ENCODE measurements around the gene OSCP1. TPM values are rescaled to one million over a fixed set of nuclear protein-coding genes. Genes with fewer than 3 reads are reported as not detected.

Gene OSCP1
- total RNA-seq, 1 donor from 2014 or later: 0.59 TPM

DNA sequence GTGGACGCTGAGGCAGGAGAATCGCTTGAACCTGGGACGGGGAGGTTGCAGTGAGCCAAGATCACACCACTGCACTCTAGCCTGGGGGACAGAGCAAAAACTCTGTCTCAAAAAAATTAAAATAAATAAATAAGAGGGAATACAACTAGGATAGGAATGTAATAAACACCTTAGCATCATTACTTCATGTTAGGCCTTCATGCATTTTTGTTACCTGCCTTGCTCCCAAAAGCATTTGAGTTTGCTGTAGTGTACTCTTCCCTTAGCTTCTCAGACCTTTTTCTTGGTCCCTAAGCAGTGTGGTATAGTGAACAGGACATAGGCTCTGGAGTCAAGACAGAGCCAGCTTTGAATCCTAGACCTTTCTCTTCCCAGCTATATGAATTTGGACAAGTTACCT, 2.8 kb upstream of the OSCP1 start:
- Mint-ChIP-seq H3K36me3 (ENCODE audit: low read depth) (peaks cover 39% of the 10 kb centered on the region), H3K27me3 (ENCODE audit: low read depth) (no peaks in the 10 kb centered on the region), H3K9me3 (no peaks in the 10 kb centered on the region), H3K4me3 (ENCODE audit: low read depth) (no peak overlapping the region), H3K4me1 (ENCODE audit: low read depth) (peaks cover 34% of the 10 kb centered on the region), H3K27ac (no peak overlapping the region)
- no peak for DNase-seq (ENCODE audit: low spot score)
- intact Hi-C loops (cut with micrococcal nuclease): loop anchor here (10.0 kb wide), 1 partner anchor 508 kb away; no protein-coding TSS in a partner anchor

DNA sequence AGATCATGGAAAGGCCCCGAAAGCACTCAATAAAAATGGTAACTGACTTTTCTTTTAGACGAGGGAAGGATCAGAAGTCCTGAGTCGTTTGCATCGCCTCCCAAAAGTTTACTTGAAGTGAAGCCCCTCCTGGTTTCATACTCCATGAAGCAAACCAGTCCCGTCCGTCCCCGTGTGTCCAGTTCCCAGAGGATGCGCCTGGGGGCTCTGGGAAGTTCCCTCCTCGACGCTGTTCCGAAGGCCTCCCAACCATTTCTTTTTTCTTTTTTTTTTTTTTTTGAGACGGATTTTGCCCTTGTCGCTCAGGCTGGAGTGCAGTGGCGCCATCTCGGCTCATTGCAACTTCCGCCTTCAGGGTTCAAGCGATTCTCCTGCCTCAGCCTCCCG, 661 bp upstream of the OSCP1 start:
- DNase-seq (ENCODE audit: low spot score): no peak
- Mint-ChIP-seq H3K27ac (peak overlapping the region; percentile 74), H3K4me3 (ENCODE audit: low read depth) (peak overlapping the region; percentile 77), H3K9me3 (no peaks in the 10 kb centered on the region), H3K27me3 (ENCODE audit: low read depth) (no peaks in the 10 kb centered on the region), H3K4me1 (ENCODE audit: low read depth) (peaks cover 26% of the 10 kb centered on the region), H3K36me3 (ENCODE audit: low read depth) (peaks cover 23% of the 10 kb centered on the region)
- intact Hi-C loops (cut with micrococcal nuclease): loop anchor here (1.0 to 10.0 kb wide), 2 partner anchors 13 to 506 kb away; partner anchors contain the start of gene MRPS15

DNA sequence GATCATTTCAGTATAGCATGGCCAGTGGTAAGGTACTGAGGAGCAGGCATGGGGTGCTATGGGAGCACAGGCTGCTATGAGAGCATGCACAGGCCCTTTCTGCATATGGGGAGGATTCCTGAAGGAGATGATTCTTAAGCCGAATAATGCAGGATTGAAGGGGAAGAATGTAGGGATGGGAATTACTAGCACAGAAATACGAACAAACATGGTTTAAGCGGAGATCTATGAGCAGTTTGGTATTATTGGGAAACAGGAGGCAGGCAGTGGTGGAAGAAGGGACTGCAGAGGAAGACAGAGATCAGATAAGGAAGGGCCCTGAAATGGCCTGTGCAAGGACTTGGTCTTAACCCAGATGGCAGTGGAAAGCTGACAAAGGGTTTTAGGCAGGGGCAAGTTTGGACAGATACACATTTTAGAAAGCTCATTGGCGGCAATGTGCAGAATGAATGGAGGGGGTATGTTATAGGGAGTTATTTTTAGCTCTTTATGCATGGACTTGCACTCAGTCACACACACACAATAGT, 1.7 kb downstream of the OSCP1 start:
- peak overlapping the region; percentile 2 for H3K4me3 Mint-ChIP-seq (ENCODE audit: low read depth)
- H3K36me3 Mint-ChIP-seq (ENCODE audit: low read depth): peaks cover under 1% of the 10 kb centered on the region
- H3K27me3 Mint-ChIP-seq (ENCODE audit: low read depth): peaks cover 6% of the 10 kb centered on the region
- intact Hi-C loops (cut with micrococcal nuclease): no loop called here
- H3K9me3 Mint-ChIP-seq: no peaks in the 10 kb centered on the region
- DNase-seq (ENCODE audit: low spot score): no peak
- no peak overlapping the region for H3K27ac Mint-ChIP-seq
- H3K4me1 Mint-ChIP-seq (ENCODE audit: low read depth): peaks cover 20% of the 10 kb centered on the region

DNA sequence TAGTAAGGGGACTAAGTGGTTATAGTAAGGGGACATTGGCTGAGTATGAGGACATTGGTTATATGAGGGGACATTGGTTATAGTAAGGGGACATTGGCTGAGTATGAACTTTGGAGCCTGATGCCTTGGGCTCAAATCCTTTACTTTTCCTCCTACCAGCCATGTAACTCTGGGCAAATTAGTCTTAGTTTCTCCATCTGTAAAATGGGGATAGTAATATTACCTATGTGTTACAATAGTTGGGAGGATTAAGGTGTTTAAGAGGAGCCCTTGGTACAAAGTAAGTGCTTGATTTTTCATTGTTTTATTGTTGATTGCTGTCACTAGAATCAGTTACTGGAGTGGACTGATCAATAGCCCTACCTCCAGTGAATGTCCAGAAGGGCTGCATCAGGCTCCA, 2.8 kb downstream of the OSCP1 start:
- intact Hi-C loops (cut with micrococcal nuclease): no loop called here
- H3K9me3 Mint-ChIP-seq: no peaks in the 10 kb centered on the region
- no peak overlapping the region for H3K27ac Mint-ChIP-seq
- DNase-seq (ENCODE audit: low spot score): no peak
- no peak overlapping the region for H3K4me3 Mint-ChIP-seq (ENCODE audit: low read depth)
- no peaks in the 10 kb centered on the region for H3K36me3 Mint-ChIP-seq (ENCODE audit: low read depth)
- H3K4me1 Mint-ChIP-seq (ENCODE audit: low read depth): peaks cover 19% of the 10 kb centered on the region
- H3K27me3 Mint-ChIP-seq (ENCODE audit: low read depth): peaks cover 7% of the 10 kb centered on the region

DNA sequence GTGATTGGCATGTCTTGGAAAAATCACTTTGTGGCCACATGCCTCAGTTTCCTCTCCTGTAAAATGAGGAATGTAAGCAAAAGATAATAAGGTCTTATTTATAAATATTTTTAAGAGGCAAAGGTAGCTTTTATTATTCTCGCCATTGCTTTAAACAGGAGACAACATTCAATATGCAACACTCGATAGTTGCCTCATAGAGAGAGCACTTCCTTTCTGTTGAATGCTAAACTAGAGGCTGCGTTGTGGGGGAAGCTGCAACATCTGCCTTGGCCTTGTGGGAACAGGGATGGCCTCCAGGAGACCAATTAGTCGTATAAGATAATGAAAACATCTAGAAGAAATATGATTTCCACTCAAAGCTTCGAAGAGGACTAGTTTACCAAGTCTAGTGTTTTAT, 3.5 kb downstream of the OSCP1 start:
- intact Hi-C loops (cut with micrococcal nuclease): no loop called here
- Mint-ChIP-seq H3K4me3 (ENCODE audit: low read depth) (no peak overlapping the region), H3K27ac (no peak overlapping the region), H3K9me3 (no peaks in the 10 kb centered on the region), H3K27me3 (ENCODE audit: low read depth) (peaks cover 7% of the 10 kb centered on the region), H3K4me1 (ENCODE audit: low read depth) (peaks cover 19% of the 10 kb centered on the region), H3K36me3 (ENCODE audit: low read depth) (no peaks in the 10 kb centered on the region)
- no peak for DNase-seq (ENCODE audit: low spot score)

DNA sequence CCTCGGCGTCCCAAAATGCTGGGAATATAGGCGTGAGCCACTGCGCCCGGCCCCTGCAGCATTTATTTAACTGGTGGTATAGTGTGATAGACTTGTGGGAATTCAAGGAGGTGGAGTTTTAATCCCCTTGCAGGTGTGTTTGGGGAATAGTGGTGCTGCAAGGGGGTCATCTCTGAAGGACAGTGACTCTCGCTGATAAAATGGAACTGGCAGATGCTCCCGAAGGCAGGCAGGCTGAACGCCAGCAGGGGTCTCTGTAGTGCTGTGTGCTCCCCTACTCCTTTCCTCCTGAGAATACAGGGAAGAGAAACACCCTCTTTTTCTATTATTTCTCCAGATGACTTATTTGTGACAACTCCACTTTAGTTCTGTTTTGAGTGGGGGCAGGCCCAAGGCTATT, 4.0 kb downstream of the OSCP1 start:
- H3K4me1 Mint-ChIP-seq (ENCODE audit: low read depth): peaks cover 15% of the 10 kb centered on the region
- intact Hi-C loops (cut with micrococcal nuclease): no loop called here
- DNase-seq (ENCODE audit: low spot score): peak; percentile 20

DNA sequence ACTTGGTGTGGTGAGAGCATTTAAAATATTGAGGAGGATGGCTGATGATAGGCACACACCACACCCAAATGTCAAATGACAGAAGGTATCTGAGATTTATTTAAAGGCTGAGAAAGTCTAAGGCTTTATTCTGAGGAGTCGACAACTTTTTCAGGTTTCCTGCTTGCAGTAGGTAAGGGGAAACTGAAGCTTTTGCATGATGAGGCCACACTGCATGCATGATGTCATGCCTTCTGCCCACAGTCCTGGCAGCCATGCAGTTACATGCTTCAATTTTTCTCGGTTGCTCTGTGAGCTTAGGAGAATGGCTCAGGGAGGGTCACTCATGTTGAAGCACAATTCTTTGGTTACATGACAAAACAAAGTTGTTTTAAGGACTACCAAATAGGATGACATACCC, 7.0 kb downstream of the OSCP1 start:
- H3K36me3 Mint-ChIP-seq (ENCODE audit: low read depth): no peaks in the 10 kb centered on the region
- no peak overlapping the region for H3K27ac Mint-ChIP-seq
- peaks cover 11% of the 10 kb centered on the region for H3K4me1 Mint-ChIP-seq (ENCODE audit: low read depth)
- H3K9me3 Mint-ChIP-seq: no peaks in the 10 kb centered on the region
- intact Hi-C loops (cut with micrococcal nuclease): no loop called here
- DNase-seq (ENCODE audit: low spot score): no peak
- H3K4me3 Mint-ChIP-seq (ENCODE audit: low read depth): no peak overlapping the region
- H3K27me3 Mint-ChIP-seq (ENCODE audit: low read depth): peaks cover 7% of the 10 kb centered on the region

More for the DNA sequence above, 4.0 kb downstream of the OSCP1 start:
- Mint-ChIP-seq H3K36me3 (ENCODE audit: low read depth) (no peaks in the 10 kb centered on the region), H3K27ac (no peak overlapping the region), H3K4me3 (ENCODE audit: low read depth) (no peak overlapping the region), H3K27me3 (ENCODE audit: low read depth) (peaks cover 7% of the 10 kb centered on the region), H3K9me3 (no peaks in the 10 kb centered on the region)

DNA sequence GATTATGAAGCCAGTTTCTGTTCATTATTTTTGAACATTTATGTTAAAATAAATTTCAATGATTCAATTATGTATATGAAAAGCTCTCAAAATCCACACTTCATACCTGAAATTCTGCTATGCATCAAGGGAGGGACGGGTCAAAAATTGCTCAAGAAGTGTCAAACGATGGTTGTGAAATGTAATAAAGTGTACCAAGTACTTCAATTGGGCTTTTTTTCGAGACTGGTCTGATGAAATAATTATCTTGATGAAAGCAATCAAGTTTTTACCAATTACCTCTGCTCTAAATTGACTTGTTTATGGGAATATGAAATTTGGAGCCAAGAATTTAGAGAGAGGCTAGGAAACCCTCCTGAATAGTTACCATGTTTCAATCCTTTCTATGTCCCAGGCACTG, 7.9 kb downstream of the OSCP1 start:
- no peak for DNase-seq (ENCODE audit: low spot score)
- intact Hi-C loops (cut with micrococcal nuclease): no loop called here

DNA sequence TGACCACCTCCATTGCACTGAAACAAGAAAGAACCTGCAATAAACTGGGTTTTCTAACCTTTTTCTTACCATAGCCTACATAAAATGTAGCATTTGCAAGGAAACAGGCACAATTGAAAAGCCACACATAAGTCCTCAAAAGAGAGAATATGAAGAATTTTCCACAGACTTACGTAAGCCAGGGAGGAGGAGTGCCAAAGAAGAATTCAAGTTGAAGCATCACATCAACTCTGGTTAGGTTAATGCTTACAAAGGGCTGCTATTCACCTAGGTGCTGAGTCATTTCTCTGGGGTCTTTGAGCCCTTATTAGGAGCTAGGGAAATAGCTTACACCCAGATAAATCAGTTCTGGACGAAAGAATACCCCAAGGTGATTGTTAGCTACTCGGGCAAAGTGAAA, 9.6 kb downstream of the OSCP1 start:
- no peak overlapping the region for H3K27ac Mint-ChIP-seq
- H3K27me3 Mint-ChIP-seq (ENCODE audit: low read depth): peaks cover 7% of the 10 kb centered on the region
- H3K36me3 Mint-ChIP-seq (ENCODE audit: low read depth): no peaks in the 10 kb centered on the region
- no peaks in the 10 kb centered on the region for H3K9me3 Mint-ChIP-seq
- H3K4me3 Mint-ChIP-seq (ENCODE audit: low read depth): no peak overlapping the region
- peaks cover 2% of the 10 kb centered on the region for H3K4me1 Mint-ChIP-seq (ENCODE audit: low read depth)
- DNase-seq (ENCODE audit: low spot score): no peak
- intact Hi-C loops (cut with micrococcal nuclease): no loop called here

More for the DNA sequence above, 7.9 kb downstream of the OSCP1 start:
- H3K4me3 Mint-ChIP-seq (ENCODE audit: low read depth): no peak overlapping the region
- no peak overlapping the region for H3K27ac Mint-ChIP-seq
- no peaks in the 10 kb centered on the region for H3K36me3 Mint-ChIP-seq (ENCODE audit: low read depth)
- no peaks in the 10 kb centered on the region for H3K9me3 Mint-ChIP-seq
- peaks cover 7% of the 10 kb centered on the region for H3K27me3 Mint-ChIP-seq (ENCODE audit: low read depth)
- peaks cover 11% of the 10 kb centered on the region for H3K4me1 Mint-ChIP-seq (ENCODE audit: low read depth)

DNA sequence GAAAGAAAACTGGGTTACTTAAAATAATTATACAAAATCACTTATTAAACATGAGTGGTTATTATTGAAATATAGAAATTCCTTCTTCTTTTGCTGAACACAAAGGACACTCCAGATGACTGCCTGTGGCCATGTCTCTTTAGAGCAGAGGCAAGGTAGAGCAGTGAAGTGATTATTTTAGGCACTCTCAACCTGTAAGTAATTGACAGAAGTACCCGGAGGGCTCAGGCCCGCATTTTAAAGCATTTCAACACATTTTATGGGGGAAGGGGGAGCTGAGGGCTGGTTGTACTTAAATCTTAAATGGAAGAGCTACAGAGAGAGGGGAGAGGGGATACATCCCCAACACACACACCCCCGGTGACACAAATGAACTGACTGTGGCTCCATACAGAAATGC, 10.2 kb downstream of the OSCP1 start:
- H3K36me3 Mint-ChIP-seq (ENCODE audit: low read depth): no peaks in the 10 kb centered on the region
- no peak for DNase-seq (ENCODE audit: low spot score)
- no peak overlapping the region for H3K4me3 Mint-ChIP-seq (ENCODE audit: low read depth)

DNA sequence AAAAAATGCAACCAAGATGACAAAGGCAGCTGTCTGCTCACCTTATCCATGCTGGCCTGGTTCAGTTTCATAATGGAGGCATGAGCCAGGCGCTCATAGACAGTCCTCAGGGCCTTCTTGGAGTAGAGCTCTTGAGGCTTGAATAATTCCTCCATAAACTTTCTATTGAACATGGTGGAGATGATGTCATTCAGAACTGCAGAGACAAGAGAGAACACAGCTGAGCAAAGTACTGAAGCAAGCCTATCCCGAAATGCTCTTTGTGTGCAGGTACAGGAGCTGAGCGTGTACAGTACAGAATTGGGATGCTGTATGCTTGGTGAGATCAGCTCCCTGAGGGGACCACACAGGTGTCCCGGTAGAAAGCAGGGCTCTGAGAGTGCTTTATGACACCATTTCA, 11.5 kb downstream of the OSCP1 start:
- Mint-ChIP-seq H3K4me1 (ENCODE audit: low read depth) (peaks cover 2% of the 10 kb centered on the region), H3K9me3 (no peaks in the 10 kb centered on the region), H3K27me3 (ENCODE audit: low read depth) (peaks cover 1% of the 10 kb centered on the region), H3K27ac (no peak overlapping the region), H3K36me3 (ENCODE audit: low read depth) (no peaks in the 10 kb centered on the region), H3K4me3 (ENCODE audit: low read depth) (no peak overlapping the region)
- DNase-seq (ENCODE audit: low spot score): no peak
- intact Hi-C loops (cut with micrococcal nuclease): no loop called here

More for the DNA sequence above, 10.2 kb downstream of the OSCP1 start:
- peaks cover 2% of the 10 kb centered on the region for H3K4me1 Mint-ChIP-seq (ENCODE audit: low read depth)
- H3K27ac Mint-ChIP-seq: no peak overlapping the region
- intact Hi-C loops (cut with micrococcal nuclease): no loop called here
- H3K9me3 Mint-ChIP-seq: no peaks in the 10 kb centered on the region
- H3K27me3 Mint-ChIP-seq (ENCODE audit: low read depth): peaks cover 7% of the 10 kb centered on the region

DNA sequence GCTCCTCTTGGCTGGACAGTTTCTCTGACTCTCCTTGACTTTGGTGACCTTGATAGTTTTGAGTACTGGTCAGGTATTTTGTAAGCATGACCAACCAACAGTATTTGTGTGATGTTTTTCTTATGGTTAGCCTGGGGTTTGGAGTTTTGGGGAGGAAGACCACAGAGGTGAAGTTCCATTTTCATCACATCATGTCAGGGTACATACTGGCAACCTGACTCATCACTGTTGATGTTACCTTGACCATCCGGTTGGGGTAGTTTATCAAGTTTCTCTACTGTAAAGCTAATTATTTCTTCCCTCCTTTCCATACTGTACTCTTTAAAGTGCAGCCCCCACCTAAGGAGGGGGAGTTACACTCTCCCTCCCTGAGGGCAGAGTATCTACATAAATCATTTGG, 13.4 kb downstream of the OSCP1 start:
- no peaks in the 10 kb centered on the region for H3K36me3 Mint-ChIP-seq (ENCODE audit: low read depth)
- no peak overlapping the region for H3K27ac Mint-ChIP-seq
- intact Hi-C loops (cut with micrococcal nuclease): no loop called here
- H3K27me3 Mint-ChIP-seq (ENCODE audit: low read depth): no peaks in the 10 kb centered on the region
- no peaks in the 10 kb centered on the region for H3K9me3 Mint-ChIP-seq
- H3K4me1 Mint-ChIP-seq (ENCODE audit: low read depth): peaks cover 2% of the 10 kb centered on the region
- H3K4me3 Mint-ChIP-seq (ENCODE audit: low read depth): no peak overlapping the region
- no peak for DNase-seq (ENCODE audit: low spot score)

DNA sequence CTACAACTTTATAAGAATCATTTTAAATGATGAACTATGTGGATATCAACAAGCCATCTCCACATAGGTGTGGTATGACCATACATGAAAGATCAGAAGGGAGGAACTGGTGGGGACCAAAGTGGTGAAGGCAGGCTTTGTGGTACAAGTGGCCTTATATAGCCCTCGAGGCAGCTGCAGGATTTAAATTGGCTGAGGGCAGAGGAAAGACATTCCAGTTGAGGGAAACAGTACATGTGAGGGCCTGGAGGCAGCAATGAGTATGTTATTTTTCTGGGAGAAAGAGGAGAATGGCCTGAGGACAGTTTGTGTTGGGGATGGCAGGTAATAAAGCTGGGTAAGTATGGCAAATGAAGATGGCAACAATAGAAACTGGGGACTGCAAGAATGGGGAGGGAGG, 17.1 kb downstream of the OSCP1 start:
- H3K9me3 Mint-ChIP-seq: no peaks in the 10 kb centered on the region
- intact Hi-C loops (cut with micrococcal nuclease): no loop called here
- no peaks in the 10 kb centered on the region for H3K4me1 Mint-ChIP-seq (ENCODE audit: low read depth)
- H3K36me3 Mint-ChIP-seq (ENCODE audit: low read depth): no peaks in the 10 kb centered on the region
- H3K27me3 Mint-ChIP-seq (ENCODE audit: low read depth): peaks cover 6% of the 10 kb centered on the region
- no peak overlapping the region for H3K4me3 Mint-ChIP-seq (ENCODE audit: low read depth)
- DNase-seq (ENCODE audit: low spot score): no peak
- H3K27ac Mint-ChIP-seq: no peak overlapping the region

DNA sequence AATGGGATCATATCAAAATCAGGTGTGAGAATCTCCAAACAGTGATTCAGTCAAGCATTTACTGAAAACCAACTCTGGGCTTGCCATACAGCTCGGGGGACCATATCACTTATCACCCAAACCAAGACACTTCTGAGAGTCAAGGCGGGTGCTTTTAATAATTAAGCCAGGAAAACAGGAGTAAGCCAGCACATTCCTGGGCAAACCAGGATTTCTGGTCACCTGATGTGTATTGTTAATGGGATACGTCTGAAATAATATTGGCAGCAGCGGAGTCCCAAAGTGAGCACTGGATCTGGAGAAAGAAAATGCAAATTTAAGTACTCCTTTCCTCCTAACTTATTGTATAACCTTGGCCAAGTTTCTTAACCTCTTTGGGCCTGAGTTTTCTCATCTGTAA, 17.6 kb downstream of the OSCP1 start:
- Mint-ChIP-seq H3K27me3 (ENCODE audit: low read depth) (peaks cover 6% of the 10 kb centered on the region), H3K36me3 (ENCODE audit: low read depth) (no peaks in the 10 kb centered on the region), H3K9me3 (no peaks in the 10 kb centered on the region), H3K4me3 (ENCODE audit: low read depth) (no peak overlapping the region), H3K4me1 (ENCODE audit: low read depth) (no peaks in the 10 kb centered on the region), H3K27ac (no peak overlapping the region)
- DNase-seq (ENCODE audit: low spot score): no peak
- intact Hi-C loops (cut with micrococcal nuclease): no loop called here
